Activated CD8-positive, alpha-beta T cell treated with anti-CD3 and anti-CD28 coated beads for 36 hours (primary cell): ENCODE measurements around the gene ENC1. TPM values are rescaled to one million over a fixed set of nuclear protein-coding genes. Genes with fewer than 3 reads are reported as not detected.
A peak's percentile ranks its signal among the peaks of the same experiment; 100 is the strongest.

Experiments
- ATAC-seq: fragments of 200-7000 bp; cut with Tn5 transposase; one replicate; pipeline ENCODE4 v1.10.0; 2021; ENCODE audit warnings: mild to moderate bottlenecking, moderate library complexity
- CTCF ChIA-PET: fragments of 350-600 bp; sonication (Branson Sonifier 250); formaldehyde crosslinking; loops from one replicate; lab custom pipeline; 2021; ENCODE audit warnings: antibody characterized with exemption; lab: Charles Lee
- POLR2A ChIA-PET: fragments of 350-600 bp; sonication (Branson Sonifier 250); formaldehyde crosslinking; loops from one replicate; lab custom pipeline; 2021; ENCODE audit warnings: antibody characterized with exemption; lab: Charles Lee
- DNase-seq: peaks from one replicate; pipeline ENCODE4 v3.0.0-alpha.2; 2020
- H3K27ac Mint-ChIP-seq: one replicate; pipeline ENCODE4 v1.8.0; 2021; ENCODE audit warnings: mild to moderate bottlenecking, mixed read lengths
- H3K27me3 Mint-ChIP-seq: one replicate; pipeline ENCODE4 v1.8.0; 2021; ENCODE audit warnings: mixed read lengths
- H3K36me3 Mint-ChIP-seq: one replicate; pipeline ENCODE4 v1.8.0; 2021; ENCODE audit warnings: low read depth, mixed read lengths
- H3K4me1 Mint-ChIP-seq: one replicate; pipeline ENCODE4 v1.8.0; 2021; ENCODE audit warnings: low read depth, mixed read lengths
- H3K4me3 Mint-ChIP-seq: one replicate; pipeline ENCODE4 v1.8.0; 2021; ENCODE audit warnings: mild to moderate bottlenecking, moderate library complexity, mixed read lengths
- H3K9me3 Mint-ChIP-seq: one replicate; pipeline ENCODE4 v1.8.0; 2021; ENCODE audit warnings: mixed read lengths
- CTCF ChIP-seq: fragments of 200-600 bp; IDR thresholded peaks from one replicate; pipeline ENCODE4 v1.8.0; 2022; ENCODE audit warnings: antibody characterized with exemption, mild to moderate bottlenecking
- intact Hi-C: fragments of 100-400 bp; cut with micrococcal nuclease; formaldehyde crosslinking; loops from one replicate; pipeline ENCODE4 v1.10.0; 2022
- total RNA-seq, 2 experiments: library from RNA; stranded (reverse); gene quantifications; one replicate each; pipeline ENCODE4 v1.2.3, GENCODE V29; 2021

The ENC1 gene
- total RNA-seq, 2 experiments from 2014 or later, result 0.16 to 0.60 TPM

- ChIA-PET CTCF (interaction anchor here (0.6 to 2.2 kb wide), 19 partner anchors 9 to 750 kb away, joined by 3 to 27 read pairs (median 3); no protein-coding TSS in a partner anchor), POLR2A (no interaction called here)
- H3K27ac Mint-ChIP-seq, result no peak overlapping the region
- peaks cover 12% of the 10 kb centered on the region for H3K27me3 Mint-ChIP-seq
- H3K36me3 Mint-ChIP-seq, result no peaks in the 10 kb centered on the region
- no peaks in the 10 kb centered on the region for H3K4me1 Mint-ChIP-seq
- DNase-seq (no peak), ATAC-seq (no peak)
- no peaks in the 10 kb centered on the region for H3K9me3 Mint-ChIP-seq
- no peak for TF ChIP-seq CTCF
- intact Hi-C loops, result loop anchor here (2.0 to 5.0 kb wide), 2 partner anchors 747 to 1057 kb away; no protein-coding TSS in a partner anchor
- no peak overlapping the region for H3K4me3 Mint-ChIP-seq
These were observed 9.0 kb upstream of the ENC1 start for GRCh38 chr5:74649421-74649973.

GRCh38 chr5:74648835-74649293 is 8.3 kb upstream of the ENC1 start:
- Mint-ChIP-seq H3K36me3 (no peaks in the 10 kb centered on the region), H3K4me3 (no peak overlapping the region), H3K27me3 (peaks cover 15% of the 10 kb centered on the region), H3K9me3 (no peaks in the 10 kb centered on the region), H3K27ac (no peak overlapping the region), H3K4me1 (no peaks in the 10 kb centered on the region)
- peak; percentile 91 for TF ChIP-seq CTCF
- ATAC-seq (peak; percentile 72), DNase-seq (peak; percentile 43)
- intact Hi-C loops, result loop anchor here (2.0 to 5.0 kb wide), 2 partner anchors 746 to 1057 kb away; no protein-coding TSS in a partner anchor
- ChIA-PET CTCF (interaction anchor here (0.6 to 2.2 kb wide), 19 partner anchors 10 to 749 kb away, joined by 3 to 27 read pairs (median 3); no protein-coding TSS in a partner anchor), POLR2A (no interaction called here)

GRCh38 chr5:74647096-74647495 is 6.6 kb upstream of the ENC1 start:
- H3K27ac Mint-ChIP-seq, result no peak overlapping the region
- CTCF ChIA-PET, result interaction anchor here (1.1 kb wide), 1 partner anchor 745 kb away, joined by 6 read pairs; no protein-coding TSS in a partner anchor
- TF ChIP-seq CTCF, result no peak
- H3K4me1 Mint-ChIP-seq, result peaks cover 2% of the 10 kb centered on the region
- DNase-seq (no peak), ATAC-seq (no peak)
- POLR2A ChIA-PET, result no interaction called here
- intact Hi-C loops, result loop anchor here (5.0 kb wide), 1 partner anchor 1055 kb away; no protein-coding TSS in a partner anchor
- no peak overlapping the region for H3K4me3 Mint-ChIP-seq
- H3K9me3 Mint-ChIP-seq, result no peaks in the 10 kb centered on the region
- no peaks in the 10 kb centered on the region for H3K36me3 Mint-ChIP-seq
- H3K27me3 Mint-ChIP-seq, result peaks cover 24% of the 10 kb centered on the region

DNA sequence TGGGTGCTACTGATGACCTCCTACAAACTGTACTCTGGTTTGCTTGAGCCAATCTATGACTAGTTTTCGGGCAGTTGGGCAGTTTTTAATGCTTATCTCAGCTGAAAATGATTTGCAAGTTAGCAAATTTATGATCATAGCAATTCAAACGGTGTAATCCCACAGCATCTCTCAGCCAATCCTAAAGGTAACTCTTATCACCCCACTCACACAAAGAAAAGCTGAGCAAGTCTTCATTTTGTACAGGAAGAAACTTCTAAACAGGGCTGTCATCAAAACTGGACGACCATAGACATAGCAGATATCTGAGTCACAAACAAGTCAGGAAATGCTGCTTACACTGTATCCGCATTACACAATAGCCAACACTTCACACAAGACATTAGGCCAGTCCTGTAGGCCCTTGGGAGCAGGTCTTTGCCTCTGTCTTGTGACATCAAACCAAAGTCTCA is 2.6 kb upstream of the ENC1 start:
- ChIA-PET POLR2A (no interaction called here), CTCF (interaction anchor here (1.1 to 2.3 kb wide), 4 partner anchors 10 to 741 kb away, joined by 4 to 16 read pairs (median 6); no protein-coding TSS in a partner anchor)
- Mint-ChIP-seq H3K27me3 (peaks cover 33% of the 10 kb centered on the region), H3K27ac (no peak overlapping the region), H3K4me1 (peaks cover 29% of the 10 kb centered on the region), H3K4me3 (no peak overlapping the region), H3K9me3 (no peaks in the 10 kb centered on the region), H3K36me3 (no peaks in the 10 kb centered on the region)
- TF ChIP-seq CTCF, result no peak
- intact Hi-C loops, result no loop called here
- DNase-seq (no peak), ATAC-seq (no peak)

GRCh38 chr5:74642543-74642863 is 2.0 kb upstream of the ENC1 start:
- intact Hi-C loops, result no loop called here
- Mint-ChIP-seq H3K4me3 (no peak overlapping the region), H3K9me3 (no peaks in the 10 kb centered on the region), H3K4me1 (peaks cover 30% of the 10 kb centered on the region), H3K36me3 (no peaks in the 10 kb centered on the region), H3K27ac (no peak overlapping the region), H3K27me3 (peaks cover 36% of the 10 kb centered on the region)
- DNase-seq, result no peak
- POLR2A ChIA-PET, result no interaction called here
- CTCF ChIA-PET, result interaction anchor here (1.6 to 2.3 kb wide), 2 partner anchors 9 to 740 kb away, joined by 9 to 16 read pairs; no protein-coding TSS in a partner anchor
- no peak for ATAC-seq
- no peak for TF ChIP-seq CTCF
